Activated CD4-positive, CD25-positive, alpha-beta regulatory T cell treated with anti-CD3 and anti-CD28 coated beads, Interleukin-2, amount 50 U/mL, for 72 hours (primary cell): ENCODE data around the gene AHRR.

ENCODE experiments used
- DNase-seq: peaks from one replicate; pipeline ENCODE4 v3.0.0; 2021

Gene AHRR

DNA sequence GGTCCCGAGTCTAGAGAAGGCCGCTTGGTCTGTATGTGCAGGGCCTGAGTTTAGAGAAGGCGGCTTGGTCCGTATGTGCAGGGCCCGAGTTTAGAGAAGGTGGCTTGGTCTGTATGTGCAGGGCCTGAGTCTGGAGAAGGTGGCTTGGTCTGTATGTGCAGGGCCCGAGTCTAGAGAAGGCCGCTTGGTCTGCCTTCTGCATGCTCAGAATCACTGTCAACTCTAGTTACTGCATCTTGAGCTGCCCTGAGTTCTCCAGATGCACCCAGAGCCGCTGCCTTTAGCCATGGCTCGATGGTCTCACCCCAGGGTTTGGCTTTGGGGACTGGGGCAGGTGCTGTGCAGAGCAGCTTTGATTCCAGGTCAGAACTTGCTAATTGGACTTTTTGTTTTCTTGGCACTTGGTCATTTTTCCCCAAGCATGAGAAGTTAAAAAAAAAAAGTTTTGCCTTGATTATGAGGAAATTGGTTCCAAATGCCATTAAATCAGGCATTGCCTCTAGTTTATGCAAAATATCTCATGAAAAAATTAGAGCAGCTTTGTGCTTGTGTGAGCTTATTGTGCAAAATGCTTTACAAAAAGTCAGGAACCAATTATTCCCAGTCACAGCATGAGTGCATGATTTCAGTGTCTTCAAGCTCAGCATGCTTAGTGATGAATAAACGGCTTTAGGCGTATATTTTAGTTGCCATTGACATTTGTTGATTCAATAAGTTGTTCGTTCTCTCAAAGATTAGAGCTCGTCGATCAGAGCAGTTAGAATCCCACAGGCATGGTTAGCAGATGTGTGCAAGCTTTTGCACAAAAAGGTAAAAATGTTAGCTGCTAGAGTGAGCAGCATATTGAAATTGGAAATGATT, 96.0 kb downstream of the AHRR start:
- no peak for DNase-seq

- peak; percentile 26 for DNase-seq
Measured at GRCh38 chr5:418162-419121, 96.9 kb downstream of the AHRR start.

- peak; percentile 26 for DNase-seq
Measured at GRCh38 chr5:419970-420369, 98.5 kb downstream of the AHRR start.

GRCh38 chr5:420632-421286, 99.2 kb downstream of the AHRR start:
- peak; percentile 25 for DNase-seq

DNA sequence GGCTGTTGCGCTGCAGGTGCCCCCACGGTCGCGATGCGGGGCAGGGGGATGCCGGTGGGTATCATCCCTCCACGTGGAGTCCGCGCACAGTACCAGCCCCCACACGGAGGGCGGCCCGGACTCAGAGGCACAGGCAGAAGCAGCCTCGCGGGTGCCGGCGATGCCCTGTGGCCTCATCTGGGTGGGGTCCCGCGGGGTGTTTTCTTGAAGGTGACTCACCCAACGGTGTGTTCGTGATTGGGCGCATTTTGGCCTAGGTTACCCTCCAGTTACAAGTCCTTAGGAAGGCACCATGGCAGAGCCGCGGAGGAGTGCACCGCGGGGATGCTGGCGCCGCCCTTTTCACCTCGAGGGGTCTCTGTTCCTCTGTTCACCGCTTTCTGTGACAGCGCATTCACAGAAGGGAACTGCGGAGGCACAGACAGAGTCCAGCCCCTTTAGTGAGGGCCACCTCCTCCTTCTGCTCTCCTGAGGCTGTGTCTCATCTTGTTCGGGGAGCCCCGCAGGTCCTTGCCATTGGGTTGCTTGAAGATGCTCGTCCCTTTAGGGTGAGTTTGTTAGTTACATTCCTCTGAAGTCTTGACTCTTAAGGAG, 99.9 kb downstream of the AHRR start:
- DNase-seq = no peak

- peak; percentile 21 for DNase-seq
Measured at GRCh38 chr5:421901-422300, 100.4 kb downstream of the AHRR start.

DNA sequence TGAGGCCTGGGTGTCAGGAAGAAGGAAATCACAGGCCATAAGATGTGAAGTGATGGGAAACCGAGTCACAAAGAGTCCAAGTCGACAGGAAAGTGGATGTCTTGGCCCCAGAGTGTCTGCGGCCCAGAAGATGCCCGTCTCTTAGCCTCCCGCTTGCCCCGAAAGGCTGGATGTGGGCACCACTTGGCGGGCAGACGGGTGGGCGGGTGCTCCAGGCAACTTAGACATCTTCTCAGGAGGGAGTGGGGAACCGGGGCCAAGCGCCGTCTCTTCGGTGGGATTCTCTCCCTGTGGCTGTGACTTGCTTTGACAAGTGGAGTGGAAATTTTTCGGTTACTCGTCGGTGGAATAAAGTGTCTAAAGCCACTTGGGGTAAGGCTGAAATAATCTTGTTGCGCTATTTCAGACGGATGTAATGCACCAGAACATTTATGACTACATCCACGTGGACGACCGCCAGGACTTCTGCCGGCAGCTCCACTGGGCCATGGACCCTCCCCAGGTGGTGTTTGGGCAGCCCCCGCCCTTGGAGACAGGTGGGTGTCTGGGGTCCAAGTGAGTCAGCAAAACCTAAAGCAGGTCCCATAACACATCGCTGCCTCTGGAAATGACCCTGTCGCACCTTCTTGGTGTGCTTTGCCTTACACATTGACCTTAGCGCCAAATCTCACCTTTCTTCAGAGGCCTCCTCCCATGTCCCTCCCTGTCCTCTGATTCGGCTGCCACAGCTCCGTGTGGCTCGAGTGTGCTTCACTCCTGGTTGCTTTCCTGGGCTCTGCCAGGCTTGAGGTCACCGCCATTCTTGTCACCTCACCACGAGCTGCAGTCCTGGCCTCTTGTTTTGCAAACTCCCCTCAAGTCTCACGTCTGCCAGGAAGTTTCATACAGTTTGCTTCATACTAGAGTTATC, 101.1 kb downstream of the AHRR start:
- DNase-seq = peak; percentile 28

DNA sequence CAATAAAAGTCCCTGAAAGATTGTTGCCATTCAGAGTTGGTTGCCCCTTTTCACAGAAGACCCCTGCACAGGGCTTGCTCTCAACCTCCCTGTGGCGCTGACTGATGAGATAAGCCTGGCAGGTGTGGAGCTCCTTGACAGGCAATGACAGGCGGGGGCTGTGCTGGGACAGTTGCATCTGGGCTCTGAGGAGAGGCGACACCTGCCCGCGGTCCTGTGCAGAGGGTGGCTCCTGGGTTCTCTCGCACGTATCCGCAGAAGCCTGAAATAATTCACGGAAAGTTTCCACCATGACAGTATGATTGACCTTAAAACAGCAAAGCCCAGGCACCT, 101.7 kb downstream of the AHRR start:
- peak; percentile 22 for DNase-seq

- peak; percentile 22 for DNase-seq
Measured at GRCh38 chr5:423626-424261, 102.2 kb downstream of the AHRR start.

DNA sequence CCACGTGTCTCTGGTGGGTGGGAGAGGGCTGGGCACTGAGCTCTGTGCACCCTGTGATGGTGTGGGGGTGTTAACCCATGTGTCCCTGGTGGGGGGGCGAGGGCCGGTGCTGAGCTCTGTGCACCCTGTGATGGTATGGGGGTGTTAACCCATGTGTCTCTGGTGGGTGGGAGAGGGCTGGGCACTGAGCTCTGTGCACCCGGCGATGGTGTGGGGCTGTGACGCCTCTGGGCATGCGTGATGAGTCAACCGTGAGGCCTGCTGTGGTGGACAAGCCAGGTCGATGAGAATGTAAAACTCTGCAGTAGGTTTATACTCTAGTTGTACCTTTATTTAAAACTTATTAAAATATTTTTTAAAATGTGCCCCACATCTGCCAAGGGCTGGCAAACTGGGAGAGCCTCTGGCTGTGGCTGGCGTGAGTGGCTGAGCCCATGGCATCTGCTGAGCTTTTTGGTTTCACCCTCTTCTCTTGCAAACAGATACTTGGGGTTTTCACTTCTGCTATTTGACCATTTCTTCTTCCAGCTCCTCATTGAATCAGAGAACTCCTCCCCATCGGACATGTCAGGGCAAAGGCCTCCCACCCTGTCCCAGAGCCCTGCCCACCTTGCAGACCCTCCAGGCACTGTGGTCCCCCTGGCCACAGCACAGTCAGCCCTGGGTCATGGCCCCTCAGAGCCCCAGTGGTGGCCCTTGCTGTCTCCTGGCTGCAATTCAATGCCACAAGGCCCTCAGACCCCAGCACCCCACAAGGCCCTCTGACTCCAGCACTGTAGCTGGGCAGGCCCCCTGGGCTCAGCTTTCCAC, 103.0 kb downstream of the AHRR start:
- peak; percentile 21 for DNase-seq

GRCh38 chr5:425714-426113, 104.2 kb downstream of the AHRR start:
- peak; percentile 25 for DNase-seq

GRCh38 chr5:426392-426976, 105.0 kb downstream of the AHRR start:
- DNase-seq = no peak

DNA sequence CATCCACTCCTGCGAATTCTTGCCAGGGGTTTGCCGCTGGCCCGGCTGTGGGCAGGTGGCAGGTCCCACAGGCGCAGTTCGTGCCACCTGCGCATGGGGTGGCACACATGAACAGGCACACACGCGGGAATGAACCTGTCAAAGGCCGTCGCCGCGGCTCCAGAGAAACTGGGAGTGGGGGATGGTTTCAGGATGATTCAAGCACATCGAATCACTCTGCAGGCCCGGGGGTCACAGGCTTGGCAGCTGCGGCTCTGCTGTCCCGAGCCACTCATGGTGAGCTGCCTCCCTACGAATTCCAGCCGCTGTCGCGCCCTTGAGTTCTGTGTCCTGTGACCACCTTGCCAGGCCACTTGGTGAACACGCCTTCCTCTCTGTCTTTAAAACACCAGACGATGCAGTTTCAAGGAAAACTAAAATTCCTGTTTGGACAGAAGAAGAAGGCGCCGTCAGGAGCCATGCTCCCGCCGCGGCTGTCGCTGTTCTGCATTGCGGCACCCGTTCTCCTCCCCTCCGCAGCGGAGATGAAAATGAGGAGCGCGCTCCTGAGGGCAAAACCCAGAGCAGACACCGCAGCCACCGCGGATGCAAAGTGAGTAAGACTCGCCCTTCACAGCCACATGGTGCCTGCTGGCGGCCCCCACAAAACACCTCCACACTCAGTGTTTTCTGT, 106.0 kb downstream of the AHRR start:
- peak; percentile 22 for DNase-seq

GRCh38 chr5:428219-428618, 106.7 kb downstream of the AHRR start:
- peak; percentile 17 for DNase-seq

DNA sequence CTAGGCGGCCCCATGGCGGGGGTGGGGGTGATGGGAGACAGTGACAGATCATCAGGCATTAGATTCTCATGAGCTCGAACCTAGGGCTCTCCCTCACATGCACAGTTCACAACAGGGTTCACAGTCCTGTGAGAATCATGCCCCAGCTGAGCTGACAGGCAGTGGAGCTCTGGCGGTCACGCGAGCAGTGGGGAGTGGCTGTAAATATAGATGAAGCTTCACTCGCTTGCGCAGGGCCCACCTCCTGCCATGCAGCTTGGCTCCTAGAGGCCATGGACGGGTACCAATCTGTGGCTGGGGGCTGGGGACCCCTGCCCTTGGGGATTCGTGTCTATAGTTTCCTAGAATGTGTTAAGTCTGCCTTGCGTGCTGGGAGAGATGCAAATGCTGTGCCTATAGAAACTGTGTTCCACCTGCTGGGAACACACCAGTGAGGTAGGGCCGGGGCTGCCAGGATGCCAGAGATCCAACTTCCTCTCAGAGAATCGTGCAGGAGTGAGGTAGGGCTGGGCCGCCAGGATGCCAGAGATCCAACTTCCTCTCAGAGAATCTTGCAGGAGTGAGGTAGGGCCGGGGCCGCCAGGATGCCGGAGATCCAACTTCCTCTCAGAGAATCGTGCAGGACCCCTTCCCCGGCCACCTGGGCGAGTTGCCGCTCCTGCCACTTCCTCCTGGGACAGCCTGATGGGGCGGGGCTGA, 107.4 kb downstream of the AHRR start:
- peak; percentile 25 for DNase-seq

- DNase-seq = peak; percentile 26
Measured at GRCh38 chr5:429453-430188, 108.1 kb downstream of the AHRR start.

- peak; percentile 26 for DNase-seq
Measured at GRCh38 chr5:430214-430925, 108.9 kb downstream of the AHRR start.
